Measurements from ENCODE around the gene KCNQ5.

The KCNQ5 gene

GRCh38 chr6:72650081-72650745 is 28.3 kb downstream of the KCNQ5 start:
- Histone ChIP-seq H3K18ac (ENCODE audit: low read length) (no peak overlapping the region), H2BK15ac (ENCODE audit: low read length) (no peak overlapping the region), H3K27ac (replicated peaks; ENCODE audit: low read length) (no peak overlapping the region), H3K9me3 (replicated peaks in 1 of 2; ENCODE audit: control insufficient read depth in 2 of 2, insufficient read depth in 1 of 2, low read depth in 1 of 2, low read length in 2 of 2) (no peaks in the 10 kb centered on the region), H2BK12ac (ENCODE audit: low read length) (no peak overlapping the region), H3K36me3 (replicated peaks in 1 of 2; ENCODE audit: control insufficient read depth in 2 of 2, insufficient read depth in 2 of 2, low read length in 2 of 2) (no peaks in the 10 kb centered on the region), H3K4ac (ENCODE audit: low read length) (no peak overlapping the region), H2AK5ac (ENCODE audit: low read depth, low read length) (no peak overlapping the region), H3K4me2 (ENCODE audit: insufficient read depth, low read length, poor library complexity, severe bottlenecking) (no peak overlapping the region), H3K4me3 (ENCODE audit: low read length in 2 of 2) (no peak overlapping the region), H3K9ac (ENCODE audit: low read depth, low read length, poor library complexity) (no peak overlapping the region), H3K4me1 (ENCODE audit: control insufficient read depth in 2 of 2, insufficient read depth in 1 of 2, low read depth in 1 of 2, low read length in 2 of 2) (peaks cover 0 to 3% of the 10 kb centered on the region in 2 donors), H2BK120ac (ENCODE audit: low read depth, low read length) (no peak overlapping the region), H3K14ac (ENCODE audit: low read length) (no peak overlapping the region), H3K23ac (ENCODE audit: low read depth, low read length, poor library complexity) (no peak overlapping the region), H2AFZ (ENCODE audit: low read length) (no peak overlapping the region), H4K8ac (ENCODE audit: low read depth, low read length) (no peak overlapping the region), H4K91ac (ENCODE audit: low read depth, low read length, poor library complexity) (no peak overlapping the region), H3K27me3 (ENCODE audit: control insufficient read depth in 3 of 3, insufficient read depth in 3 of 3, low read depth in 1 of 3, low read length in 3 of 3) (no peaks in the 10 kb centered on the region), H3K79me1 (ENCODE audit: low read depth, low read length) (no peaks in the 10 kb centered on the region), H2BK5ac (ENCODE audit: low read length) (no peak overlapping the region)
- no CpG with 5 or more reads among the region's 2 CpGs for WGBS, 2 donors (ENCODE audit: extremely low coverage in 2 of 2, insufficient read length in 2 of 2, insufficient replicate concordance in 1 of 2)
- DNase-seq (ENCODE audit: low spot score): no peak

GRCh38 chr6:72651174-72651573 is 29.3 kb downstream of the KCNQ5 start:
- Histone ChIP-seq H3K4me3 (ENCODE audit: low read length in 2 of 2) (no peak overlapping the region), H2BK12ac (ENCODE audit: low read length) (no peak overlapping the region), H2BK15ac (ENCODE audit: low read length) (no peak overlapping the region), H3K79me1 (ENCODE audit: low read depth, low read length) (no peaks in the 10 kb centered on the region), H3K9me3 (replicated peaks in 1 of 2; ENCODE audit: control insufficient read depth in 2 of 2, insufficient read depth in 1 of 2, low read depth in 1 of 2, low read length in 2 of 2) (no peaks in the 10 kb centered on the region), H3K18ac (ENCODE audit: low read length) (no peak overlapping the region), H2AFZ (ENCODE audit: low read length) (no peak overlapping the region), H3K4me2 (ENCODE audit: insufficient read depth, low read length, poor library complexity, severe bottlenecking) (no peak overlapping the region), H3K4ac (ENCODE audit: low read length) (no peak overlapping the region), H4K8ac (ENCODE audit: low read depth, low read length) (no peak overlapping the region), H3K14ac (ENCODE audit: low read length) (no peak overlapping the region), H3K36me3 (replicated peaks in 1 of 2; ENCODE audit: control insufficient read depth in 2 of 2, insufficient read depth in 2 of 2, low read length in 2 of 2) (no peaks in the 10 kb centered on the region), H2AK5ac (ENCODE audit: low read depth, low read length) (no peak overlapping the region), H2BK5ac (ENCODE audit: low read length) (no peak overlapping the region), H4K91ac (ENCODE audit: low read depth, low read length, poor library complexity) (no peak overlapping the region), H3K23ac (ENCODE audit: low read depth, low read length, poor library complexity) (no peak overlapping the region), H3K27ac (replicated peaks; ENCODE audit: low read length) (no peak overlapping the region), H3K9ac (ENCODE audit: low read depth, low read length, poor library complexity) (no peak overlapping the region), H2BK120ac (ENCODE audit: low read depth, low read length) (no peak overlapping the region), H3K27me3 (ENCODE audit: control insufficient read depth in 3 of 3, insufficient read depth in 3 of 3, low read depth in 1 of 3, low read length in 3 of 3) (no peaks in the 10 kb centered on the region), H3K4me1 (ENCODE audit: control insufficient read depth in 2 of 2, insufficient read depth in 1 of 2, low read depth in 1 of 2, low read length in 2 of 2) (peaks cover 0 to 3% of the 10 kb centered on the region in 2 donors)
- no CpG with 5 or more reads among the region's 1 CpG for WGBS, 2 donors (ENCODE audit: extremely low coverage in 2 of 2, insufficient read length in 2 of 2, insufficient replicate concordance in 1 of 2)
- no peak for DNase-seq (ENCODE audit: low spot score)

GRCh38 chr6:72651967-72652956 is 30.4 kb downstream of the KCNQ5 start:
- H3K4ac ChIP-seq (ENCODE audit: low read length): no peak overlapping the region
- H3K36me3 ChIP-seq (replicated peaks in 1 of 2; ENCODE audit: control insufficient read depth in 2 of 2, insufficient read depth in 2 of 2, low read length in 2 of 2): no peaks in the 10 kb centered on the region
- no peak overlapping the region for H3K18ac ChIP-seq (ENCODE audit: low read length)
- H2BK12ac ChIP-seq (ENCODE audit: low read length): no peak overlapping the region
- H3K4me2 ChIP-seq (ENCODE audit: insufficient read depth, low read length, poor library complexity, severe bottlenecking): no peak overlapping the region
- H3K27ac ChIP-seq (replicated peaks; ENCODE audit: low read length): no peak overlapping the region
- H3K4me3 ChIP-seq (ENCODE audit: low read length in 2 of 2): no peak overlapping the region
- WGBS, 2 donors (ENCODE audit: extremely low coverage in 2 of 2, insufficient read length in 2 of 2, insufficient replicate concordance in 1 of 2): no CpG with 5 or more reads among the region's 7 CpGs
- no peak overlapping the region for H2BK15ac ChIP-seq (ENCODE audit: low read length)
- H2AFZ ChIP-seq (ENCODE audit: low read length): no peak overlapping the region
- no peak overlapping the region for H2AK5ac ChIP-seq (ENCODE audit: low read depth, low read length)
- no peak overlapping the region for H3K23ac ChIP-seq (ENCODE audit: low read depth, low read length, poor library complexity)
- H2BK5ac ChIP-seq (ENCODE audit: low read length): no peak overlapping the region
- H3K27me3 ChIP-seq (ENCODE audit: control insufficient read depth in 3 of 3, insufficient read depth in 3 of 3, low read depth in 1 of 3, low read length in 3 of 3): no peaks in the 10 kb centered on the region
- no peaks in the 10 kb centered on the region for H3K79me1 ChIP-seq (ENCODE audit: low read depth, low read length)
- H3K9me3 ChIP-seq (replicated peaks in 1 of 2; ENCODE audit: control insufficient read depth in 2 of 2, insufficient read depth in 1 of 2, low read depth in 1 of 2, low read length in 2 of 2): no peaks in the 10 kb centered on the region
- H3K9ac ChIP-seq (ENCODE audit: low read depth, low read length, poor library complexity): no peak overlapping the region
- H3K4me1 ChIP-seq (ENCODE audit: control insufficient read depth in 2 of 2, insufficient read depth in 1 of 2, low read depth in 1 of 2, low read length in 2 of 2): peaks cover 0 to 3% of the 10 kb centered on the region in 2 donors
- no peak overlapping the region for H3K14ac ChIP-seq (ENCODE audit: low read length)
- no peak overlapping the region for H4K91ac ChIP-seq (ENCODE audit: low read depth, low read length, poor library complexity)
- H4K8ac ChIP-seq (ENCODE audit: low read depth, low read length): no peak overlapping the region
- DNase-seq (ENCODE audit: low spot score): no peak
- no peak overlapping the region for H2BK120ac ChIP-seq (ENCODE audit: low read depth, low read length)

GRCh38 chr6:72653026-72653425 is 31.2 kb downstream of the KCNQ5 start:
- H2BK5ac ChIP-seq (ENCODE audit: low read length): no peak overlapping the region
- H4K91ac ChIP-seq (ENCODE audit: low read depth, low read length, poor library complexity): no peak overlapping the region
- no peaks in the 10 kb centered on the region for H3K27me3 ChIP-seq (ENCODE audit: control insufficient read depth in 3 of 3, insufficient read depth in 3 of 3, low read depth in 1 of 3, low read length in 3 of 3)
- no peak overlapping the region for H2BK15ac ChIP-seq (ENCODE audit: low read length)
- no peak overlapping the region for H3K4ac ChIP-seq (ENCODE audit: low read length)
- no peak for DNase-seq (ENCODE audit: low spot score)
- no peaks in the 10 kb centered on the region for H3K9me3 ChIP-seq (replicated peaks in 1 of 2; ENCODE audit: control insufficient read depth in 2 of 2, insufficient read depth in 1 of 2, low read depth in 1 of 2, low read length in 2 of 2)
- WGBS, 2 donors (ENCODE audit: extremely low coverage in 2 of 2, insufficient read length in 2 of 2, insufficient replicate concordance in 1 of 2): no CpG with 5 or more reads among the region's 1 CpG
- no peak overlapping the region for H3K4me2 ChIP-seq (ENCODE audit: insufficient read depth, low read length, poor library complexity, severe bottlenecking)
- no peak overlapping the region for H2AFZ ChIP-seq (ENCODE audit: low read length)
- no peak overlapping the region for H3K23ac ChIP-seq (ENCODE audit: low read depth, low read length, poor library complexity)
- H3K79me1 ChIP-seq (ENCODE audit: low read depth, low read length): no peaks in the 10 kb centered on the region
- no peak overlapping the region for H4K8ac ChIP-seq (ENCODE audit: low read depth, low read length)
- H3K36me3 ChIP-seq (replicated peaks in 1 of 2; ENCODE audit: control insufficient read depth in 2 of 2, insufficient read depth in 2 of 2, low read length in 2 of 2): no peaks in the 10 kb centered on the region
- H3K9ac ChIP-seq (ENCODE audit: low read depth, low read length, poor library complexity): no peak overlapping the region
- H3K27ac ChIP-seq (replicated peaks; ENCODE audit: low read length): no peak overlapping the region
- no peak overlapping the region for H3K14ac ChIP-seq (ENCODE audit: low read length)
- no peak overlapping the region for H3K18ac ChIP-seq (ENCODE audit: low read length)
- no peak overlapping the region for H2BK12ac ChIP-seq (ENCODE audit: low read length)
- H2BK120ac ChIP-seq (ENCODE audit: low read depth, low read length): no peak overlapping the region
- H3K4me3 ChIP-seq (ENCODE audit: low read length in 2 of 2): no peak overlapping the region
- peaks cover 0 to 3% of the 10 kb centered on the region in 2 donors for H3K4me1 ChIP-seq (ENCODE audit: control insufficient read depth in 2 of 2, insufficient read depth in 1 of 2, low read depth in 1 of 2, low read length in 2 of 2)
- H2AK5ac ChIP-seq (ENCODE audit: low read depth, low read length): no peak overlapping the region
